ENCODE data around the gene ANKS4B. TPM values are rescaled to one million over a fixed set of nuclear protein-coding genes. Genes with fewer than 3 reads are reported as not detected.
A peak's percentile ranks its signal among the peaks of the same experiment; 100 is the strongest.

The ANKS4B gene
- total and polyA plus RNA-seq, 8 donors, result 0.23 to 9.0 (median 0.61) TPM; not detected in 3

DNA sequence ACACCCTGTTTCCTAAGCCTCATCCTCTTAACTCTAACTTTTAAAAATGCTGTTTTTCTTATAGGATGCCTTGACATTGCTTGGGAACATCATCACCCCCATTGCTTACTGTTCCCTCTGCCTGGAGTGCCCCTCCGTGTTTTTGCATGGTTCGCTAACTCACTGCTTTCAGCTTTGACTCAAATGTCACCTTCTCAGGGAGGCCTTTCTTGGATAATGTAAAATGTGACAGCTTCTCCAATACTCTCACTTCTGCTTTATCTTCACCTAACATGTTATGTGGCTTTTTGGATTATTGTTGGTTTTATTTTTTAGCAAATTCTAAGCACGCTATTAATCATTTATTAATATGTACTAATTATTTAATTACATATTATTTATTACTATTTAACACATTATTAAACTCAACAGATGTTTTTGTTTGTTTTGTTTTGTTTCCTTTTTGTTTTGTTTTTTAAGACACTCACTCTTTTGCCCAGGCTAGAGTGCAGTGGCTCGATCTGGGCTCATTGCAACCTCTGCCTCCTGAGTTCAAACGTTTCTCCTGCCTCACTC, 40.8 kb downstream of the ANKS4B start:
- no peak for DNase-seq
- no peaks in the 10 kb centered on the region for H3K36me3 ChIP-seq
- intact Hi-C loops (cut with DNase I; ENCODE audit: low total_unique reads), result no loop called here
- 70 to 82% (median 80%) methylated on average over 5 of the region's 5 CpGs for whole genome bisulfite sequencing, 5 donors
- H3K4me1 ChIP-seq, result peaks cover 3 to 16% (median 11%) of the 10 kb centered on the region in 4 donors
- H3K27ac ChIP-seq, result no peak overlapping the region
- no peak for TF ChIP-seq CTCF (IDR thresholded peaks at IDR 0.05)
- no peak for TF ChIP-seq EP300 (IDR thresholded peaks at IDR 0.05)
- TF ChIP-seq POLR2A (IDR thresholded peaks at IDR 0.05), result no peak
- TF ChIP-seq POLR2AphosphoS5 (IDR thresholded peaks at IDR 0.05), result no peak
- no peak overlapping the region for H3K4me3 ChIP-seq
- peaks cover 0 to 44% (median 24%) of the 10 kb centered on the region in 3 donors for H3K27me3 ChIP-seq
- H3K9me3 ChIP-seq, result no peaks in the 10 kb centered on the region

DNA sequence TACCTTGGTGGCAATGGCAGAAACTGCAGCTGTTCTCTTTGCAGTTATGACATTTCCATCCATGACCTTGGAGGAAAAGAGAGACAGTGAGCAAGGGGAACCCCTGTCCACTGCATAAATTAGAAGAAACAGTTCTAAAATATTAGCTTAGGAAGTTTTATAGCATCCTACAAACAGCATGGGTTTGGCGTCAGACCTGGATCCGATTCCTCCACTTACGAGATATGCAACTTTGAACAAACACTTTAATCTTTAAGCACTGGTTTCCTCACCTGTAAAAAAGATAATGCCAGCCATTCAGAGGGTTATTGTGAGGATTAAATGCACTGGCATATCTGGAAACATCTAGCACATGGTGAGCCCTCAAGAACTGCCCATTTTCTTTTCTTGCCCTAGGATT, 42.0 kb downstream of the ANKS4B start:
- H3K27me3 ChIP-seq, result peaks cover 0 to 44% (median 24%) of the 10 kb centered on the region in 3 donors
- DNase-seq, result no peak
- WGBS, 5 donors, result 35 to 67% (median 55%) methylated on average over 3 of the region's 3 CpGs
- H3K27ac ChIP-seq, result no peak overlapping the region
- no peaks in the 10 kb centered on the region for H3K9me3 ChIP-seq
- H3K36me3 ChIP-seq, result no peaks in the 10 kb centered on the region
- TF ChIP-seq POLR2AphosphoS5 (IDR thresholded peaks at IDR 0.05) (no peak), POLR2A (IDR thresholded peaks at IDR 0.05) (no peak), EP300 (IDR thresholded peaks at IDR 0.05) (no peak), CTCF (IDR thresholded peaks at IDR 0.05) (no peak)
- H3K4me1 ChIP-seq, result peaks cover 3 to 16% (median 11%) of the 10 kb centered on the region in 4 donors
- intact Hi-C loops (cut with DNase I; ENCODE audit: low total_unique reads), result no loop called here
- no peak overlapping the region for H3K4me3 ChIP-seq

DNA sequence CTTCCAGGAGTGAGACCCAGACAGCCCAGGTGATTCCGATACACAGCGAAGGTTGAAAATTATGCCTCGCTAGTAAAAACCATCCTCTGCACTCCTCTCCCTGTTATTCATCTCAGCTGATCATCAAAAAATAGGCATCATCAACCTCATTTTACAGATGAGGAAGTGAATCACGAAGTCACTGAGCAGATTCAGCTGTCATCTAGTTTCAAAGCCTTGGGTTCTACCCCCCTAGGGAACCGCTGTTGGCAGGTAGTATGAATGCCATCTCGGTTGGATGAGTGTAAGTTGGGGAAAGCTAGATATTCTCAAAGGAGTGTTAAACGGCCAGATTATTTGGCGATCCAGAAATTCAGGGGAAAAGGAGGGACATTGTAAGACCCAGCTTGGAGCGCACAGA, 42.6 kb downstream of the ANKS4B start:
- Histone ChIP-seq H3K36me3 (no peaks in the 10 kb centered on the region), H3K27ac (no peak overlapping the region), H3K4me1 (peaks cover 3 to 16% (median 11%) of the 10 kb centered on the region in 4 donors), H3K27me3 (peaks cover 0 to 44% (median 24%) of the 10 kb centered on the region in 3 donors), H3K9me3 (no peaks in the 10 kb centered on the region), H3K4me3 (no peak overlapping the region)
- no peak for DNase-seq
- TF ChIP-seq POLR2AphosphoS5 (IDR thresholded peaks at IDR 0.05) (no peak), CTCF (IDR thresholded peaks at IDR 0.05) (no peak), EP300 (IDR thresholded peaks at IDR 0.05) (no peak), POLR2A (IDR thresholded peaks at IDR 0.05) (no peak)
- WGBS, 5 donors, result 81 to 92% (median 85%) methylated on average over 9 of the region's 9 CpGs
- intact Hi-C loops (cut with DNase I; ENCODE audit: low total_unique reads), result no loop called here

DNA sequence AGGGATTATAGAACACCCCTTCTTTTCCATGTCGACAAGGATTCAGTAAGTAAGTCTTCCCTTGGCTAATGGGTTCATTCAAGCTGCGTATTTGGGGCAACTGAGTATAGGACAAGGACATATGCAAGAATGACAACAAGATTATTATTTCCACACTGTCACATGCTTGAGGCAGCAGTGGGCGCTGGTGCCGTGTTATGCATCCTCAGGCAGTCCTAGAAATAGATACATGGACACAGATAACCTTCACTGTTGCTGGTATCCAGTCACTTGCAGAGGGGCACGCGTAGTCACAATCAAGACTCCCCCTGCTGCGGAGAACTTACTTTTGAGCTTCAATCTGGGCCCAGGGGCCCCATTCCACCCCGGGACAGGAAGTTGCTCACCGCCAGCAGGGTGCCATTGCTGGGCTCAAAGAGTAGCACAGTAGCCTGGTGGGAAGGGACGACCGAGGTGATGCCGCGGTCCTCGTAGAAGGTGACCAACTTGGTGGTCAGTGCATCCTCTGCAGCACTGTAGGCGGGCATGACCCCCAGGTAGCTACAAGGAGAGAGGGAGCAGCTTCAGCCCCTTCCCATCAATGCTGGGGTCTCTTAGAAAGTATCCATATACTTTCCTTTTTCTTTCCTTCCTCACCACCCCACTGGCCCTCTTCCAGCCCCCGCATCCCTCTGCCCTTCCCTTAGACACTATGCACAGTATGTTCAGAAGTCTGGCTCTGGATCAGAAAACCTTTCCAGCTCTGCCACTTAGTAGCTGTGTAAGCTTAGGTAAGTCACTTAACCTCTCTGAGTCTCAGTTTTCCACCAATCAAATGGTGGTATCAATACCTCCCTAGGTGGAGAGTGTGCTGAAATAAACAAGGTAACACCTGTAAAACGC, 43.8 kb downstream of the ANKS4B start:
- Histone ChIP-seq H3K36me3 (no peaks in the 10 kb centered on the region), H3K4me1 (peaks cover 3 to 16% (median 11%) of the 10 kb centered on the region in 4 donors), H3K27me3 (peaks cover 0 to 44% (median 24%) of the 10 kb centered on the region in 3 donors), H3K4me3 (peak overlapping the region; percentile 44 to 54 (median 48)), H3K27ac (no peak overlapping the region), H3K9me3 (peaks cover 0 to 4% (median 0%) of the 10 kb centered on the region in 4 donors)
- WGBS, 5 donors, result 67 to 77% (median 76%) methylated on average over 10 to 17 of the region's 17 CpGs
- DNase-seq, result no peak
- intact Hi-C loops (cut with DNase I; ENCODE audit: low total_unique reads), result no loop called here
- TF ChIP-seq EP300 (IDR thresholded peaks at IDR 0.05), result no peak
- no peak for TF ChIP-seq POLR2A (IDR thresholded peaks at IDR 0.05)
- TF ChIP-seq POLR2AphosphoS5 (IDR thresholded peaks at IDR 0.05), result no peak
- TF ChIP-seq CTCF (IDR thresholded peaks at IDR 0.05), result no peak

All from stomach (tissue), 9 donors.